ENCODE data around the gene NPAS3. TPM values are rescaled to one million over a fixed set of nuclear protein-coding genes. Genes with fewer than 3 reads are reported as not detected.

Gene NPAS3
- total and polyA plus RNA-seq, 2 of the 13 experiments (the other 11 are each of a cell fraction or from before 2014, with no cell fraction given) = not detected

DNA sequence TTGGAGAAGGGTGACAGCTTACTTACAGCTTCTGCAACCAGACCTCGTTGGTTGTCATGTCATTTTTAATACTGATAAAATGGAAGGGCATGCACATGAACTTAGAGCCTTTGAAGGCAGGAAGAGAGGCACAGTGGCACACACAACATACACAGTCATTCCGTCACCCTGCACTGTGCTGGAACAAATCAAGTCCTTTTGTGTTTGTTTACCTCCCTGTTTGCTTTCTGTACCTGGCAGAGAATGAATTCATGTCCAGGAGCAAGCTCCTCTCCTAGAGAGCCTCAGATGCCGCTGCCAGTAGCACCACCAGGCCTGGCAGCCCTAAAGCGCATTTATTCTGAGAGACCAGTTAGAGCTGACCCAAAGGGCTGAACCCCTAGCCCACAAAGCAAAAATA, 551.9 kb downstream of the NPAS3 start:
- Histone ChIP-seq H3K4me3 (replicated peaks in 1 of 3; ENCODE audit: insufficient read depth in 1 of 3, low read depth in 2 of 3, low read length in 3 of 3) (no peak overlapping the region), H3K36me3 (replicated peaks in 1 of 2; ENCODE audit: control insufficient read depth in 1 of 2, insufficient read depth in 2 of 2, low read length in 2 of 2) (no peaks in the 10 kb centered on the region), H3K27me3 (ENCODE audit: control insufficient read depth in 1 of 2, insufficient read depth in 2 of 2, low read length in 2 of 2) (no peaks in the 10 kb centered on the region), H4K20me1 (ENCODE audit: insufficient read depth, low read length) (no peaks in the 10 kb centered on the region), H2AFZ (ENCODE audit: low read length) (no peak overlapping the region), H3K9ac (ENCODE audit: insufficient read depth, low read depth, low read length) (no peak overlapping the region), H3K27ac (ENCODE audit: extremely low read length, insufficient read depth, low read length) (no peak overlapping the region), H3K4me1 (ENCODE audit: insufficient read depth, low read length) (no peaks in the 10 kb centered on the region), H3K4me2 (ENCODE audit: low read depth, low read length) (no peak overlapping the region), H3K9me3 (ENCODE audit: low read length) (no peaks in the 10 kb centered on the region), H3K79me2 (ENCODE audit: insufficient read depth, low read length) (no peaks in the 10 kb centered on the region)
- ATAC-seq (0 out of 3 replicates have a peak, but pooled peaks have one; percentile 31), DNase-seq (ENCODE audit: low spot score) (no peak), FAIRE-seq (no peak)
- ChIA-PET CTCF (ENCODE audit: low intra/inter-chr PET ratio, low total read pairs) (no interaction called here), POLR2A (no interaction called here)
- no peak for TF ChIP-seq ZBTB14 (CRISPR knock-in tag; IDR thresholded peaks at IDR 0.05)
- TF ChIP-seq, protein P1, sequence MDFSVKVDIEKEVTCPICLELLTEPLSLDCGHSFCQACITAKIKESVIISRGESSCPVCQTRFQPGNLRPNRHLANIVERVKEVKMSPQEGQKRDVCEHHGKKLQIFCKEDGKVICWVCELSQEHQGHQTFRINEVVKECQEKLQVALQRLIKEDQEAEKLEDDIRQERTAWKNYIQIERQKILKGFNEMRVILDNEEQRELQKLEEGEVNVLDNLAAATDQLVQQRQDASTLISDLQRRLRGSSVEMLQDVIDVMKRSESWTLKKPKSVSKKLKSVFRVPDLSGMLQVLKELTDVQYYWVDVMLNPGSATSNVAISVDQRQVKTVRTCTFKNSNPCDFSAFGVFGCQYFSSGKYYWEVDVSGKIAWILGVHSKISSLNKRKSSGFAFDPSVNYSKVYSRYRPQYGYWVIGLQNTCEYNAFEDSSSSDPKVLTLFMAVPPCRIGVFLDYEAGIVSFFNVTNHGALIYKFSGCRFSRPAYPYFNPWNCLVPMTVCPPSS (IDR thresholded peaks at IDR 0.05) = no peak
- no peak for TF ChIP-seq DZIP1 (CRISPR knock-in tag; IDR thresholded peaks at IDR 0.05)
- TF ChIP-seq KDM2A (CRISPR knock-in tag; IDR thresholded peaks at IDR 0.05; ENCODE audit: borderline replicate concordance, low read depth) = no peak
- no peak for TF ChIP-seq ZNF549 (CRISPR knock-in tag; IDR thresholded peaks at IDR 0.05)
- TF ChIP-seq DNMT1 (CRISPR knock-in tag; IDR thresholded peaks at IDR 0.05) = no peak
- TF ChIP-seq NR2F2 (IDR thresholded peaks at IDR 0.05; ENCODE audit: borderline replicate concordance, low read depth) = no peak
- TF ChIP-seq ZNF431 (CRISPR knock-in tag; IDR thresholded peaks at IDR 0.05; ENCODE audit: borderline replicate concordance, low read depth) = no peak
- no peak for TF ChIP-seq MZF1 (CRISPR knock-in tag; IDR thresholded peaks at IDR 0.05; ENCODE audit: borderline replicate concordance)
- TF ChIP-seq ETV6 (CRISPR knock-in tag; conservative IDR thresholded peaks at IDR 0.05) = no peak
- TF ChIP-seq U2AF1 (optimal IDR thresholded peaks at IDR 0.05; ENCODE audit: low read depth, low read length) = no peak
- TF ChIP-seq ZMYM2 (CRISPR knock-in tag; IDR thresholded peaks at IDR 0.05) = no peak
- in situ Hi-C loops (cut with HindIII; ENCODE audit: extremely low pct_ligation_motif_present, low pct_unique_long_range_greater_than_20kb) = no loop called here
- intact Hi-C loops (cut with micrococcal nuclease; ENCODE audit: unreplicated experiment) = no loop called here
- BruUV-seq (replicated peaks) = no TSS peak
- WGBS (ENCODE audit: low lambda C conversion rate) = 5% methylated on average over 4 of the region's 4 CpGs

Data from HepG2 (cell line).